ENCODE data around the gene TMEM263.

DNA sequence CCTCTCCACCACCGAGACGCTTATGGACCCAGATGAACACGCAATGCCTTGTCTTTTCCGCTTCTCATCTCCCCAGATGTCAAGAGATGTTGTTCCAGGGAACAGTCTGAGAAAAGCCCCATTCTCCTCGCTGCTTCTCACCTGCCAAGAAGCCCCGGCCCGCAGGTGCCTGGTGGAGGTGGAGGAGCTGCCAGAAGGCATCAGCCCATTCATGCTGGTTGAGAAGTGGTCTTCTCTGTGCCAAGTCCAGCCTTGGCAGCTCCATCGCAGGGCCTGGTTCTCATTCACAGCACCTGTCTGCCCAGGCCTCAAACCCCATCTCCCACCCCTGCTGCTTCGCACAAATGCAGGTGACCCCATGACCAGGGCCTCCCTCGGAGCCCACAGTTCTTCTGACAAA is 42.3 kb upstream of the TMEM263 start:
- TF ChIP-seq ZNF3 (CRISPR knock-in tag; IDR thresholded peaks at IDR 0.05) (no peak), SRF (CRISPR knock-in tag; IDR thresholded peaks at IDR 0.05) (no peak), CHD2 (IDR thresholded peaks at IDR 0.05; ENCODE audit: low read depth, low read length) (no peak), STAT5B (CRISPR knock-in tag; IDR thresholded peaks at IDR 0.05) (no peak), ZNF316 (IDR thresholded peaks at IDR 0.05) (no peak), POLR2A (conservative IDR thresholded peaks at IDR 0.05) (no peak), RBM34 (IDR thresholded peaks at IDR 0.05; ENCODE audit: borderline replicate concordance, insufficient read depth, low read length) (no peak), FOXJ3 (CRISPR knock-in tag; IDR thresholded peaks at IDR 0.05) (no peak), CHD1 (IDR thresholded peaks at IDR 0.05; ENCODE audit: low read length) (no peak)
- TF ChIP-seq, protein P1, sequence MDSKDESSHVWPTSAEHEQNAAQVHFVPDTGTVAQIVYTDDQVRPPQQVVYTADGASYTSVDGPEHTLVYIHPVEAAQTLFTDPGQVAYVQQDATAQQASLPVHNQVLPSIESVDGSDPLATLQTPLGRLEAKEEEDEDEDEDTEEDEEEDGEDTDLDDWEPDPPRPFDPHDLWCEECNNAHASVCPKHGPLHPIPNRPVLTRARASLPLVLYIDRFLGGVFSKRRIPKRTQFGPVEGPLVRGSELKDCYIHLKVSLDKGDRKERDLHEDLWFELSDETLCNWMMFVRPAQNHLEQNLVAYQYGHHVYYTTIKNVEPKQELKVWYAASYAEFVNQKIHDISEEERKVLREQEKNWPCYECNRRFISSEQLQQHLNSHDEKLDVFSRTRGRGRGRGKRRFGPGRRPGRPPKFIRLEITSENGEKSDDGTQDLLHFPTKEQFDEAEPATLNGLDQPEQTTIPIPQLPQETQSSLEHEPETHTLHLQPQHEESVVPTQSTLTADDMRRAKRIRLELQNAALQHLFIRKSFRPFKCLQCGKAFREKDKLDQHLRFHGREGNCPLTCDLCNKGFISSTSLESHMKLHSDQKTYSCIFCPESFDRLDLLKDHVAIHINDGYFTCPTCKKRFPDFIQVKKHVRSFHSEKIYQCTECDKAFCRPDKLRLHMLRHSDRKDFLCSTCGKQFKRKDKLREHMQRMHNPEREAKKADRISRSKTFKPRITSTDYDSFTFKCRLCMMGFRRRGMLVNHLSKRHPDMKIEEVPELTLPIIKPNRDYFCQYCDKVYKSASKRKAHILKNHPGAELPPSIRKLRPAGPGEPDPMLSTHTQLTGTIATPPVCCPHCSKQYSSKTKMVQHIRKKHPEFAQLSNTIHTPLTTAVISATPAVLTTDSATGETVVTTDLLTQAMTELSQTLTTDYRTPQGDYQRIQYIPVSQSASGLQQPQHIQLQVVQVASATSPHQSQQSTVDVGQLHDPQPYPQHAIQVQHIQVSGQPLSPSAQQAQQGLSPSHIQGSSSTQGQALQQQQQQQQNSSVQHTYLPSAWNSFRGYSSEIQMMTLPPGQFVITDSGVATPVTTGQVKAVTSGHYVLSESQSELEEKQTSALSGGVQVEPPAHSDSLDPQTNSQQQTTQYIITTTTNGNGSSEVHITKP (IDR thresholded peaks at IDR 0.05; ENCODE audit: partially characterized antibody), result no peak
- TF ChIP-seq, protein P2, sequence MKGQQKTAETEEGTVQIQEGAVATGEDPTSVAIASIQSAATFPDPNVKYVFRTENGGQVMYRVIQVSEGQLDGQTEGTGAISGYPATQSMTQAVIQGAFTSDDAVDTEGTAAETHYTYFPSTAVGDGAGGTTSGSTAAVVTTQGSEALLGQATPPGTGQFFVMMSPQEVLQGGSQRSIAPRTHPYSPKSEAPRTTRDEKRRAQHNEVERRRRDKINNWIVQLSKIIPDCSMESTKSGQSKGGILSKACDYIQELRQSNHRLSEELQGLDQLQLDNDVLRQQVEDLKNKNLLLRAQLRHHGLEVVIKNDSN (CRISPR knock-in tag; IDR thresholded peaks at IDR 0.05), result no peak
- TF ChIP-seq, protein P3, sequence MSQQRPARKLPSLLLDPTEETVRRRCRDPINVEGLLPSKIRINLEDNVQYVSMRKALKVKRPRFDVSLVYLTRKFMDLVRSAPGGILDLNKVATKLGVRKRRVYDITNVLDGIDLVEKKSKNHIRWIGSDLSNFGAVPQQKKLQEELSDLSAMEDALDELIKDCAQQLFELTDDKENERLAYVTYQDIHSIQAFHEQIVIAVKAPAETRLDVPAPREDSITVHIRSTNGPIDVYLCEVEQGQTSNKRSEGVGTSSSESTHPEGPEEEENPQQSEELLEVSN (IDR thresholded peaks at IDR 0.05; ENCODE audit: borderline replicate concordance in 1 of 2, extremely low read depth in 1 of 2, insufficient read depth in 1 of 2, insufficient read length in 1 of 2, low read depth in 1 of 2, low read length in 1 of 2, poor library complexity in 1 of 2, severe bottlenecking in 1 of 2), result no peak
